Glutamatergic neuron (in vitro differentiated cells): ENCODE data around the gene EIF5AL1. TPM values are rescaled to one million over a fixed set of nuclear protein-coding genes. Genes with fewer than 3 reads are reported as not detected.

Experiments
- DNase-seq: peaks from one replicate; pipeline ENCODE4 v3.0.0; 2022
- H3K27ac Mint-ChIP-seq: one replicate; pipeline ENCODE4 v1.8.0; 2020; ENCODE audit warnings: mild to moderate bottlenecking, mixed read lengths, inconsistent platforms; ENCODE audit not compliant: unreplicated experiment
- H3K27me3 Mint-ChIP-seq: one replicate; pipeline ENCODE4 v1.8.0; 2020; ENCODE audit warnings: mild to moderate bottlenecking, moderate library complexity, mixed read lengths, inconsistent platforms; ENCODE audit not compliant: unreplicated experiment
- H3K36me3 Mint-ChIP-seq: one replicate; pipeline ENCODE4 v1.8.0; 2020; ENCODE audit warnings: mild to moderate bottlenecking, mixed read lengths, inconsistent platforms; ENCODE audit not compliant: unreplicated experiment
- H3K4me1 Mint-ChIP-seq: one replicate; pipeline ENCODE4 v1.8.0; 2020; ENCODE audit warnings: mild to moderate bottlenecking, low read depth, mixed read lengths, inconsistent platforms; ENCODE audit not compliant: unreplicated experiment
- H3K4me3 Mint-ChIP-seq: one replicate; pipeline ENCODE4 v1.8.0; 2020; ENCODE audit warnings: mild to moderate bottlenecking, mixed read lengths, inconsistent platforms; ENCODE audit not compliant: unreplicated experiment
- H3K9me3 Mint-ChIP-seq: one replicate; pipeline ENCODE4 v1.8.0; 2020; ENCODE audit warnings: mild to moderate bottlenecking, moderate library complexity, mixed read lengths, inconsistent platforms; ENCODE audit not compliant: unreplicated experiment
- CTCF ChIP-seq: fragments of 200-600 bp; sonication (generic); IDR thresholded peaks from one replicate; pipeline ENCODE4 v1.5.0; 2021; ENCODE audit not compliant: partially characterized antibody, unreplicated experiment
- total RNA-seq: library from RNA; stranded (reverse); fragmentation: NEBNext Ultra II Directional; extraction: Animal tissue kit (Norgen Biotek cat#: 25700); gene quantifications from one replicate; pipeline ENCODE4 v1.2.1, GENCODE V29; 2021; ENCODE audit not compliant: unreplicated experiment

EIF5AL1 gene
- total RNA-seq, 1 donor from 2014 or later, result 0.61 TPM

- Mint-ChIP-seq H3K9me3 (peaks cover 3% of the 10 kb centered on the region), H3K27me3 (peaks cover 10% of the 10 kb centered on the region), H3K36me3 (no peaks in the 10 kb centered on the region), H3K4me1 (peaks cover 9% of the 10 kb centered on the region), H3K4me3 (no peak overlapping the region), H3K27ac (no peak overlapping the region)
- no peak for DNase-seq
- TF ChIP-seq CTCF, result no peak
These were observed 17.2 kb upstream of the EIF5AL1 start for GRCh38 chr10:79494871-79495705.

- peaks cover 5% of the 10 kb centered on the region for H3K4me1 Mint-ChIP-seq
- TF ChIP-seq CTCF, result no peak
- no peak overlapping the region for H3K27ac Mint-ChIP-seq
- peaks cover 10% of the 10 kb centered on the region for H3K27me3 Mint-ChIP-seq
- H3K9me3 Mint-ChIP-seq, result peaks cover 3% of the 10 kb centered on the region
- no peaks in the 10 kb centered on the region for H3K36me3 Mint-ChIP-seq
- no peak for DNase-seq
- H3K4me3 Mint-ChIP-seq, result no peak overlapping the region
These were observed 16.5 kb upstream of the EIF5AL1 start for GRCh38 chr10:79495791-79496190.

- no peak for TF ChIP-seq CTCF
- H3K4me3 Mint-ChIP-seq, result no peak overlapping the region
- H3K36me3 Mint-ChIP-seq, result no peaks in the 10 kb centered on the region
- DNase-seq, result no peak
- H3K27me3 Mint-ChIP-seq, result peaks cover 12% of the 10 kb centered on the region
- peaks cover 3% of the 10 kb centered on the region for H3K9me3 Mint-ChIP-seq
- no peaks in the 10 kb centered on the region for H3K4me1 Mint-ChIP-seq
- H3K27ac Mint-ChIP-seq, result no peak overlapping the region
These were observed 15.4 kb upstream of the EIF5AL1 start for GRCh38 chr10:79496896-79497295.

GRCh38 chr10:79498291-79498829, 14.0 kb upstream of the EIF5AL1 start:
- Mint-ChIP-seq H3K4me3 (no peak overlapping the region), H3K27ac (no peak overlapping the region), H3K27me3 (peaks cover 8% of the 10 kb centered on the region)

More at GRCh38 chr10:79498291-79498829, 14.0 kb upstream of the EIF5AL1 start:
- no peak for TF ChIP-seq CTCF
- H3K4me1 Mint-ChIP-seq, result peaks cover 3% of the 10 kb centered on the region
- no peak for DNase-seq
- H3K9me3 Mint-ChIP-seq, result peaks cover 3% of the 10 kb centered on the region
- H3K36me3 Mint-ChIP-seq, result no peaks in the 10 kb centered on the region
